Measurements from ENCODE around the gene PHYKPL. TPM values are rescaled to one million over a fixed set of nuclear protein-coding genes. Genes with fewer than 3 reads are reported as not detected.
A peak's percentile ranks its signal among the peaks of the same experiment; 100 is the strongest.

PHYKPL gene
- total and polyA plus RNA-seq, 2 experiments from 2014 or later, result 57.0 to 58.7 TPM

- H3K27ac ChIP-seq, result peak overlapping the region; percentile 58
- no peak for TF ChIP-seq CTCF (IDR thresholded peaks at IDR 0.05; ENCODE audit: low read depth, low read length)
- H3K36me3 ChIP-seq, result peaks cover 60% of the 10 kb centered on the region
- peaks cover 9% of the 10 kb centered on the region for H3K4me1 ChIP-seq (ENCODE audit: low read depth)
- no peaks in the 10 kb centered on the region for H3K27me3 ChIP-seq
- no peak overlapping the region for H3K4me3 ChIP-seq
- H3K9me3 ChIP-seq (ENCODE audit: low read depth), result no peaks in the 10 kb centered on the region
- DNase-seq (ENCODE audit: low read depth in 1 of 2, low spot score in 1 of 2), result peak in 1 of 2 donors; percentile 85
Measured at GRCh38 chr5:178207183-178207916, 25.3 kb downstream of the PHYKPL start.

GRCh38 chr5:178206166-178207101 is 26.2 kb downstream of the PHYKPL start:
- TF ChIP-seq CTCF (IDR thresholded peaks at IDR 0.05; ENCODE audit: low read depth, low read length), result no peak
- H3K9me3 ChIP-seq (ENCODE audit: low read depth), result no peaks in the 10 kb centered on the region
- DNase-seq (ENCODE audit: low read depth in 1 of 2, low spot score in 1 of 2), result peak in 1 of 2 donors; percentile 34
- peak overlapping the region; percentile 94 for H3K4me3 ChIP-seq
- H3K27me3 ChIP-seq, result no peaks in the 10 kb centered on the region
- H3K4me1 ChIP-seq (ENCODE audit: low read depth), result peaks cover 9% of the 10 kb centered on the region
- peaks cover 51% of the 10 kb centered on the region for H3K36me3 ChIP-seq
- H3K27ac ChIP-seq, result peak overlapping the region; percentile 58

- H3K9me3 ChIP-seq (ENCODE audit: low read depth), result no peaks in the 10 kb centered on the region
- H3K27ac ChIP-seq, result no peak overlapping the region
- no peak for DNase-seq (ENCODE audit: low read depth in 1 of 2, low spot score in 1 of 2)
Measured at GRCh38 chr5:178205749-178206047, 26.9 kb downstream of the PHYKPL start.

GRCh38 chr5:178204935-178205748 is 27.5 kb downstream of the PHYKPL start:
- TF ChIP-seq CTCF (IDR thresholded peaks at IDR 0.05; ENCODE audit: low read depth, low read length), result no peak
- H3K36me3 ChIP-seq, result peaks cover 38% of the 10 kb centered on the region
- H3K9me3 ChIP-seq (ENCODE audit: low read depth), result no peaks in the 10 kb centered on the region
- H3K4me3 ChIP-seq, result peak overlapping the region; percentile 94
- H3K27me3 ChIP-seq, result no peaks in the 10 kb centered on the region
- H3K27ac ChIP-seq, result peak overlapping the region; percentile 92
- DNase-seq (ENCODE audit: low read depth in 1 of 2, low spot score in 1 of 2), result peak; percentile 82 to 86
- H3K4me1 ChIP-seq (ENCODE audit: low read depth), result peaks cover 9% of the 10 kb centered on the region

More at GRCh38 chr5:178205749-178206047, 26.9 kb downstream of the PHYKPL start:
- peak overlapping the region; percentile 94 for H3K4me3 ChIP-seq
- H3K27me3 ChIP-seq, result no peaks in the 10 kb centered on the region
- no peak for TF ChIP-seq CTCF (IDR thresholded peaks at IDR 0.05; ENCODE audit: low read depth, low read length)
- peaks cover 9% of the 10 kb centered on the region for H3K4me1 ChIP-seq (ENCODE audit: low read depth)
- peaks cover 44% of the 10 kb centered on the region for H3K36me3 ChIP-seq
